GM21737 (cell line): ENCODE measurements around the gene IMMP2L.

Source experiments
- ATAC-seq: cut with Tn5 transposase; IDR thresholded peaks from one replicate; pipeline ENCODE4 v1.9.1; 2021; ENCODE audit warnings: mild to moderate bottlenecking, moderate library complexity; ENCODE audit not compliant: unreplicated experiment

Gene IMMP2L

GRCh38 chr7:111012799-111013675 is 549.3 kb downstream of the IMMP2L start:
- peak; percentile 96 for ATAC-seq

DNA sequence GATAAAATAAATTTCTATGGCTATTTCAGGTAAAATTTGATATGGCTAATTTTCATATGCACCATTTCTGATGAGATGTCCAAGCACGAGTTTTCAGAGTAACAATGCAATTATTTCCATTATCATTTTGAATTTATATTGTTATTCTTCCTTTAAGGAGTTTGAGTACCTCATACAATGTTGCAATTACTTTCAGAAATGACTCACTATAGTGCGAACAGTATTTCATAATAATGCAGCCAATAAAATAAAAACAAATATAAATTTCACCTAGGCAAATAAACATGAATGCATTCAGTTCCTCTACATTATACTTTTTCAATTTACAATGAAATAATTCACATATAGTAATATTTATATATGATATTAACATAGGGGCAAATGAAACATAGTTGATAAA is 550.1 kb downstream of the IMMP2L start:
- ATAC-seq: no peak

- ATAC-seq: no peak
Observed at GRCh38 chr7:111011520-111011919, 550.8 kb downstream of the IMMP2L start.

GRCh38 chr7:111010798-111011197 is 551.5 kb downstream of the IMMP2L start:
- no peak for ATAC-seq

GRCh38 chr7:111009526-111010040 is 552.7 kb downstream of the IMMP2L start:
- no peak for ATAC-seq

DNA sequence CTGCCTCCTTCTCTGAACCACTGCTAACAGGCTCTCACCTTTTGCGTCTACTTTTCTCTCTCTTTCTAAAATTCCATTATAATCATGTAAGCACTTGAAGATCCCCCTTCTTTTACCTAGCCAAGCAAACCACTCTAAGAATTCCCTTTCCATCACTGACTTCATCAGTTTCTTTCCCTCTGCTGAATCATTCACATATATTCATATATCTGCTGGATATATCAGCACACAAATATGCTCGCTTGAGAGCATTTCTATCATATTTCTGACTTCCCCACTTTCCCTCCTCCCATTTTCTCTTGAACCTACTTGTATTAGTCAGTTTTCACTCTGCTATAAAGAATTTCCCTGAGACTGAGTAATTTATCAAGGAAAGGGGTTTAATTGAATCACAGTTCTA is 555.6 kb downstream of the IMMP2L start:
- ATAC-seq: no peak

- no peak for ATAC-seq
Observed at GRCh38 chr7:111006040-111006439, 556.3 kb downstream of the IMMP2L start.

- no peak for ATAC-seq
Observed at GRCh38 chr7:111005445-111005844, 556.8 kb downstream of the IMMP2L start.

- no peak for ATAC-seq
Observed at GRCh38 chr7:111004310-111004901, 557.9 kb downstream of the IMMP2L start.

GRCh38 chr7:111003883-111004282 is 558.4 kb downstream of the IMMP2L start:
- ATAC-seq: no peak

DNA sequence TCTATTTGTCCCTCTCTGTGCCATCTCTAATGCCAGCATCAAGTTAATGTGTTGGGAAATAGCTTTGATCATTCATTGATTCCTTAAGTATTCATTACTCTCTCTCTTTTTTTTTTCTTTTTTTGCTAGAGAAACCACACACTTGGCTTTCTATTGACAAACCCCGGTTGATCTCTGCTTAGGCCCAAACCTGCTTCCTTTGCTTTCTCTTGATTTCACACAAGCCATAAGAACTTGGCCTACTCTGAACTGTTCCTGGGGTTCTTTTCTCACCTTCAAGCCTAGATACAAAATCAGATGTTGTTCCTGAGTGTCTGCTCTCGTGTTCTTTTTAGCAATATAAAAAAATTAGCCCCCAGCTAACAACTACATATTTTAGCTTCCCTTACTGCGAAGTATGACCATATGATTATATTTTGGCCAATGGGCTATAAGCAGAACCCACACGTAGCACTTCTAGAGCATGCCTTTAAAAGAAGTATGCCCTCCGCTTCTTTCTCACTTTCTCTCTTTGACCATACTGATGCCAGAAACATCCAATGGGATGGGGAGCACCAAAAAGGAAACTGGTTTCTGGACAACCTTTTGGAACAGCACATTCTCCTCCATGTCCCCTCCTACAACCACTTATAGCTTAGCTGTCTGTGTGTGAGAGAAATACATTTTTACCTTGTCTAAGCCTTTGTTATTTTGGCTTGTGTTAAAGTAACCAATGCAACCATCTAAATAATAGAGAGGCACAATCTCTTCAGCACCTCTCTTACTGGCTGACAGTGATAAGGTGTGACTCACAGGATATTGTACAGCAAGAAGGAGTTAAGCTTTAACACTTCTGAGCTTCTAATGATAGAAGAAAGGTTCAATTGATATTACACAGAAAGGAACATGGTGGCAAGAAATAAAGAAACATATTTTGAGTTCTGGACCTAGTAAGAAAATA is 568.0 kb downstream of the IMMP2L start:
- ATAC-seq: no peak

- no peak for ATAC-seq
Observed at GRCh38 chr7:110988890-110989501, 573.3 kb downstream of the IMMP2L start.

- no peak for ATAC-seq
Observed at GRCh38 chr7:110988348-110988747, 573.9 kb downstream of the IMMP2L start.

- no peak for ATAC-seq
Observed at GRCh38 chr7:110987127-110987693, 575.1 kb downstream of the IMMP2L start.

GRCh38 chr7:110983822-110984456 is 578.4 kb downstream of the IMMP2L start:
- no peak for ATAC-seq

DNA sequence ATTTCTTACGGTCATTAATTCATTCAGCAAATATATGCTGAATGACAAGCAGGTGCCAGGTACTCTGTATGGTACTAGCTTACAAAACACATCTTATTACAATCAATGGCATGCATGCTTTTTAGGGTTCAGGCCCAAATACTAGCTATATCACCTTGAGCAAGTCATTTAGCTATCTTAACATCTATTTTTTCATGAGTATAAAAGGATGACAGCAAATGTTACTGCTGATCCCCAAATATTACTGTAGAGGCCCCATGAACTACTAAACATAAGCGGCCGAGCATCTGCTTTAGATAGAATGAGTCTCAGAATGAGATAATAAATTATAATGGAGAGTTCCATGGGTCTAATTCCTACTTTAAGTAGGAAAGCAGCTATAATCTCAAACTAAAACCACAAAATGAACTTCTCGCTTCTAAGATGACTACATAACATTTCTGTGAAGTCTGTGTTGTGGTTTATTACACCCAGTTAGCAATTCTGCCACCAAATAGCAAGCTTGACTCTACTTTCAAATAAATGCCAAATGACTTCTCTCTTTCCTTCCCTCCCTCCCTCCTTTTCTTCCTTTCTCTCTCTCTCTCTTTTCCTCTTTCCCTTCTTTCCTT is 585.1 kb downstream of the IMMP2L start:
- ATAC-seq: no peak

- no peak for ATAC-seq
Observed at GRCh38 chr7:110975486-110975885, 586.8 kb downstream of the IMMP2L start.

DNA sequence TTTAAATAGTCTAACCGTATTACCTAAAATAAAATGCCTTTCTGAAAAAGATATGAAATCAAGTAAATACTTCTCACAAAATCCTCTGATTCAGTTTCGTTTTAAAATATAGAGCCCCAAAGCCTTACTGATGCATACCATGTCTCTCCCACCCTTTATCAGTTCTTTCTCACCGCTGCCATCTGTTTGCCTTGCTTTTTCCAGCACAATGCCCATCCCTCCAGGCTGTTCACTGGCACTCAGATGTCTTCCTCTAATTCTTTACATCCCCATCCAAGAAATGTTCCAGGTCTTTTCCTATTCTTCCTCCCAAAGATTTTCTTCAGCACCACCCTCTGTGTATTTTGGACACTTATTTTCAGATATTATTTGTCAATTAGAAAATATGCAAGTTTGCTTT is 587.9 kb downstream of the IMMP2L start:
- ATAC-seq: no peak

DNA sequence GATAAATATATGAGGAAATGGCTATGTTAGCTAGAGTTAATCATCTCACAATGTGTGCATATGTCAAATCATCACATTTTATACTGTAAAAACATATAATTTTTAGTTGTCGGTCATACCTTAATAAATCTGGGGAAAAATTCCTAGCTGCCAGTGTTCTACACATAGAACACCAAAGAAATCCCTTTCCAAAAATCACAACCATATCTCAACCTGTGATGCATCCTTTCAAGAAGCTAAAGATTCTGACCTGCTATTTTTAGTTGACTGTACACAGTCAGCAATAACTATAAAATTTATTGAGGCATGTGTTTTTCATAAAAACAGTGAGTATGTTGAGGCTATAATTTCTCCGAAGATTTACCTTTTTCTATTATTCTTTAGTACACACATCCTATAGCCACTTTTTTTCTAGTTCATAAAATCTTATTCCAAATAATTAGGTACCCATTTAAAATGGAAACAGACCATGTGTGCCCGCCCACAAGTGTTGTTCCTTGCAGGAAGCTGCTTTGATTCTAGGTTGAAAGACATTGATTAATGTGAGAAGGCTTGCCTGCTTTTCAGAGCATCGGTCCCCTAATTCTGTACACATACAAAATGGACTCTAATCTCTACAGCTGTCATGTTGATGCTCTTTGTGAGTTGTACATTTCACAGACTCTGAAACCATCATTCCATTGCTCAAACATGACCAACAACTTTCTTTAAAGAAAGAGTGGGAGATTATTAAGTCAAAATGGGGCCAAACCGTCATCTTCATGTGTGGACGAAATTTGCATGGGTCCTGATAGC is 588.9 kb downstream of the IMMP2L start:
- no peak for ATAC-seq
